DMS114 treated with DMSO at 0.1 percent for 48 hours (cell line): ENCODE measurements around the gene MED1.

Source experiments
- DNase-seq: peaks from one replicate; lab custom pipeline; 2025; ENCODE audit not compliant: unreplicated experiment; lab: John Stamatoyannopoulos, UW

Gene MED1

DNA sequence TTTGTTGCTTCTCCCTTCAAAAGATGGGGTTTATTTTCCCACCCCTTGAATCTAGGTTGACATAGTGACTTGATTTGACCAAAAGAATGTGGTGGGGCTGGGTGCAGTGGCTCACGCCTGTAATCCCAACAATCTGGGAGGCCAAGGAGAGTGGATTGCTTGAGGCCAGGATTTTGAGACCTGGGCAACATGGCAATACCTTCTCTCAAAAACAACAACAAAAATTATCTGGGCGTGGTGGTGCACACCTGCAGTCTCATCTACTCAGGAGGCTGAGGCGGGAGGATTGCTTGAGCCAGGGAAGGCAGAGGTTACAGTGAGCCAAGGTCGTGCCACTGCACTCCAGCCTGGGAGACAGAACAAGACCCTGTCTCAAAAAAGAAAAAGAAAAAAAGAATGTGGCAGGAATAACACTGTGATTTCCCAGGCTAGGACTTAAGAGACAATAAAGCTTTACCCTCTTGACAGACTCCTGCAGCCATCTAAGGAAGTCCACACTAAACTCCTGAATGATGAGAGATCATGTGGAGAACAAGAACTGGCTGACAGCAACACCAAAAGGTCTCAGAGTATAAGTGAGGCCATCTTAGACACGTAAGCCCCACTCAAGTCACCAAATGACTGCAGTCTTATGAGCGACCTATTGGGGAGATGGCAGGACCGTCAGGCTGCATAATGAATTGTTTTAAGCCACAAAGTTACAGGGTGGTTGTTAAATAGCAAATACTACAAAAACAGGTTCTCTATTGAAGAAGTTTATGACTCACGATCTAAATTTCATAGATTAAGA, 86.6 kb downstream of the MED1 start:
- DNase-seq = no peak

- no peak for DNase-seq
Observed at GRCh38 chr17:39361064-39361463, 90.0 kb downstream of the MED1 start.

DNA sequence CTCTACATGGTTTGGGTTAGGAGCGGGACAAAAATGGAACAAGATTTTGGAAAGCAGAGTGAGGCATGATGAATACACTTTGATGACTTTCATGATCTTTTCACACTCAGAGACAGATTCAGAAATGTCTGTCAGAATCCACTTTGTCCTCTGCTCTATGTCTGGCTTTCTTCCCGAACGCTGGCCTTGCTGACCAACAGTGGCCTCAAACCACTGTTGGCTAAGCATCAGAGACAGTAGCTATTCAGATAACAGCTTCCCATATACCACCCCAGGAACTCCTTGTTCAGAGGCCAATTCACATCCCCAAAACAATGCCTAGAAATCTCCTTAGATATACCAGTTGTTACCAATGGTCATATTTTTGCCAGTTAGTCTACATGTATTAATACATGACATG, 90.5 kb downstream of the MED1 start:
- DNase-seq = no peak

DNA sequence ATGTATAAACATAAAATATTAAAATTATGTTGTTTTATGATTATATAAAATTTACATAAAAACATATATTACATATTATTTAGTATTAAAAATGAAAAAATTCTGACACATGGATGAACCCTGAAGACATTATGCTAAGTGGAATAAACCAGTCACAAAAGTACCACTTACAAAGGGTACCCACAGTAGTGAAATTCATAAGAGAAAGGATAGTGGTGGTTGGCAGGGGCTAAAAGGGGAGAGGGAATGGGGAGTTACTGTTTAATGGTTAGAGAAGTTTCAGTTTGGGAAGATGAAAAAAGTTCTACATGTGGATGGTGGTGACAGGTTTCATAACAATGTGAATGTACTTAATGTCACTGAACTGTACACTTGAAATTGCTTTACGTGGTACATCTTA, 91.1 kb downstream of the MED1 start:
- no peak for DNase-seq

DNA sequence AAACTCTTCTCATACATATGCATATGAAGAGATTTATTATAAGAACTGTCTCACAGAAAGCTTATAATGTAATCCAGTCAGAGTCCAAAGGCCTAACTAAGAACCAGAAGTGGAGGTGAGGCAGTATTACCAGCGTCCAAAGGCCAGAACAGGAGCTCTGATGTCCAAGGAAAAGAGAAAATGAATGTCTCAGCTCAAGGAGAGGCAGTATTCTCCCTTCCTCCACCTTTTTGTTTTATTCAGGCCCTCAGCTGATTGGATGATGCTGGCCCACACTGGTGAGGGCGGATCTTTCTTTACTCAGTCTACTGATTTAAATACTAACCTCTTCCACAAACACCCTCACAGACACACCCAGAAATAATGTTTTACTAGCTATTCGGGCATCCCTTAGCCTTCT, 93.1 kb downstream of the MED1 start:
- no peak for DNase-seq

DNA sequence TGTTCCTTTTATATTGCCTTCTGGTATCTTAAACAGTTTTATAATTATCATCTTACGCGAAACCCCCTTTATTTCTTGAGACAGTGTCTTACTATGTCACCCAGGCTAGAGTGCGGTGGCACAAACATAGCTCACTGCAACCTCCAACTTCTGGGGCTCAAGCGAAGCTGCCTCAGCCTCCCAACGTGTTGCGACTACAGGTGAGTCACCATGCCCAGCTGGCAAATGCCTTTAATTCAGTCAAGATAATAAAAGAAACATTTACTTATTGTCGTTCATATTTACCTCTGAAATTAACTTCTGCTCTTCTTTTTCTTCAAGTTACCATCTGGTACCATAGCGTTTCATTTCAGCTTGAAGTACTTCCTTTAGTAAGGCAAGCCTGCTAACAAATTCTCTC, 93.6 kb downstream of the MED1 start:
- DNase-seq = no peak
